ENCODE data around the gene ARHGAP21.

- TF ChIP-seq CTCF (conservative IDR thresholded peaks at IDR 0.05), result no peak
- TF ChIP-seq EZH2 (IDR thresholded peaks at IDR 0.05; ENCODE audit: low read depth), result no peak
Observed at GRCh38 chr10:24740714-24741113, 17.0 kb upstream of the ARHGAP21 start.
